ENCODE results near the gene CROCC. TPM values are rescaled to one million over a fixed set of nuclear protein-coding genes. Genes with fewer than 3 reads are reported as not detected.
"Not testable (repeated sequence)": the region's sequence is repeated elsewhere in the genome, so short reads cannot be mapped to it uniquely, and the experiment has no call there.

Gene CROCC
- total and polyA plus RNA-seq, 9 donors: 15.2 to 33.1 (median 25.4) TPM

DNA sequence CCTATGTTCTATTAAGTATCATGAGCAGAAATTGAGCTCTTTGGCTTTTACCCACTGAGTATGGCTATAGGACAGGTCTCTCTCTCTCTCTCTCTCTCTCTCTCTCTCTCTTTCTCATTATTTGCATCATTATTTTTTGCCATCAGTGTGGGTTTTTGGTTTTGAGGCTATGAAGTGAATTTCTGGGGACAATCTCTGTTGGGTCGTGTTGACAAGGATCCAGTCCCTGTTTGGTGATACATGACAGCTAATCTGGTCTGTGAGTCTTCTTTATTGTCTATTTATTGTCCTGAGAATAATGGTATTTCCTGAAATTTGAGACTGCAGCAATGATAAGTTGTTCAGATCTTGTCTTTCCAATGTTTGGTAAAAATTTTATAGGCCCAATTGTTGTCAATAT lies 24.1 kb upstream of the CROCC start:
- H3K9me3 ChIP-seq (replicated peaks; ENCODE audit: control insufficient read depth, low read depth, low read length); H3K36me3 ChIP-seq (ENCODE audit: control insufficient read depth, insufficient read depth, low read length); DNase-seq; H3K27ac ChIP-seq (ENCODE audit: low read length); H3K27me3 ChIP-seq (ENCODE audit: control insufficient read depth, insufficient read depth, low read length); H3K4me3 ChIP-seq (ENCODE audit: low read length): not testable (repeated sequence)
- WGBS (ENCODE audit: insufficient coverage): no CpG with 5 or more reads among the region's 1 CpG
- H3K4me1 ChIP-seq (ENCODE audit: control insufficient read depth, insufficient read depth, low read length): peaks cover 12% of the 10 kb centered on the region

DNA sequence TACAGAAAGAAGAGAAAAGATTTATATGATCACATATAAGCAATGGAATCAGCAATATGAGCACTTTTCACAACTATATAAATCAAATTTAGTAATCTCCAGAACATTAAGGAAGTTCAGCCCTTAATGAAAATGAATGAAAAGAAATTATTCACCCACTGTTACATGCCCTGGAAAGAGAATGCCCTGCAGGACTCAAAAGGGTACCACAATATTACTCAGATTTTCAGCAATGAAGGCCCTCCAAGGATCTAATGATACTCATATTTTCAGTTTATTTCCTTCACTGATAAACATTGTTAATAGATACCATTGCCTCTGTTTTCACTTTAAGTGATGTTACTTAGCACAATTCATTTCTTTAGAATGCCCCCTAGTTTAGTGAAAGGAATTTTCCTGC lies 23.4 kb upstream of the CROCC start:
- H3K36me3 ChIP-seq (ENCODE audit: control insufficient read depth, insufficient read depth, low read length); H3K27ac ChIP-seq (ENCODE audit: low read length); DNase-seq; H3K27me3 ChIP-seq (ENCODE audit: control insufficient read depth, insufficient read depth, low read length); H3K4me3 ChIP-seq (ENCODE audit: low read length); H3K9me3 ChIP-seq (replicated peaks; ENCODE audit: control insufficient read depth, low read depth, low read length): not testable (repeated sequence)
- H3K4me1 ChIP-seq (ENCODE audit: control insufficient read depth, insufficient read depth, low read length): peaks cover 16% of the 10 kb centered on the region

DNA sequence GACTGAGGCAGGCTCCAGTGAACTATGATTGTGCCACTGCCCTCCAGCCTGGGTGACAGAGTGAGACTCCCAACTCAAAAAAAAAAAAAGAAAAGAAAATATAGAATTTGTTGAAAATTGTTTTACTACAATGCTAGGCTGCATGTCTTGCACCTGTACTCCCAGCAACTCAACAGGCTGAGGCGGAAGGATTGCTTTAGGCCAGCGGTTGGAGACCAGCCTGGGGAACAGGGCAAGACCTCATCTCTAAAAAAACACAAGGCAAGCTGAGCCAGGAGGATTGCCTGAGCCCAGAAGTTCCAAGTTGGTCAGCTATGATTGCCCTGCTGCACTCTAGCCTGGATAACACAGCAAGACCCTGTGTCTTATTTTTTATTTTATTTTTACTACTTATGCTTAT lies 22.7 kb upstream of the CROCC start:
- H3K27me3 ChIP-seq (ENCODE audit: control insufficient read depth, insufficient read depth, low read length); H3K4me3 ChIP-seq (ENCODE audit: low read length); H3K36me3 ChIP-seq (ENCODE audit: control insufficient read depth, insufficient read depth, low read length); H3K27ac ChIP-seq (ENCODE audit: low read length); DNase-seq; H3K9me3 ChIP-seq (replicated peaks; ENCODE audit: control insufficient read depth, low read depth, low read length): not testable (repeated sequence)
- H3K4me1 ChIP-seq (ENCODE audit: control insufficient read depth, insufficient read depth, low read length): peaks cover 16% of the 10 kb centered on the region
- 86% methylated on average over 1 of the region's 2 CpGs for WGBS (ENCODE audit: insufficient coverage)

DNA sequence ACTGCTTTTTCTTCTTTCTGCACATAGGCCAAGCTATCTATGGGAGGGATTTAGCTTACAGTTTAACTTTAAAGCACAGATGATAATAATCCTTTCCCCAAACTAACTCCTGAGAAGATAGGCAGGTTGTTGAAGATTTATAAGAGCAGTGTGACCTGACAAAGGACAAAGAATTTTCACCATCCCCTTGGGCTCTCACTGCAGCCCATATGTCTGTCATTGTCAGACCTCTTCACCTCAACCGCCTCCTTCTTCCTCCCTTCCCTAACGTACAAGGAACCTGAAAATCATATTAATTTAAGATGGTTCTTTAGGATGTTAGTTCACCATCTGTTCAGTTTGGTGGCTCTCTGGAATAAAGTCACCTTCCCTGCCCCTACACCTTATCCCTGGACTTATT lies 21.0 kb upstream of the CROCC start:
- H3K27me3 ChIP-seq (ENCODE audit: control insufficient read depth, insufficient read depth, low read length): no peaks in the 10 kb centered on the region
- H3K4me1 ChIP-seq (ENCODE audit: control insufficient read depth, insufficient read depth, low read length): peaks cover 20% of the 10 kb centered on the region
- no peaks in the 10 kb centered on the region for H3K36me3 ChIP-seq (ENCODE audit: control insufficient read depth, insufficient read depth, low read length)
- WGBS (ENCODE audit: insufficient coverage): no CpG with 5 or more reads among the region's 2 CpGs
- no peak overlapping the region for H3K4me3 ChIP-seq (ENCODE audit: low read length)
- DNase-seq: no peak
- H3K9me3 ChIP-seq (replicated peaks; ENCODE audit: control insufficient read depth, low read depth, low read length): no peaks in the 10 kb centered on the region
- no peak overlapping the region for H3K27ac ChIP-seq (ENCODE audit: low read length)

DNA sequence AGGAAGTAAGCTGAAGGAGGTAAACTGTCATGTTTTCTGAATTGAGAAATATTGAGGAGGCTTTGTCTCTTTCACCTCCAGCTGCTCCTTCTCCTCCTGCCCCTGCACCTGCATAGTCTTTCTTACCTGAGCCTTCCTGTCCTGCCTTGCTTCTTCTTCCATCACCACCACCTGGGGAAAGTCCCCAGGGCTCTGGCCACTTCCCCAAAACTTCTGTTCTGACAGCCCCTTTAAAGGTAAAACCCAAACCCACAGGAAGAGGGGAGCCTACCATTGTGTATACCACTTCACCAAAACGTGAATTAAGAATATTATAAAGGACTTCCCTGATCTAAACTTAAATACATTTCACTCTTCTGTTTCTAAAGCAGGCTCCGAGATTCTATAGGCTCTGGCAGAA lies 20.4 kb upstream of the CROCC start:
- not testable (repeated sequence) for DNase-seq; H3K27ac ChIP-seq (ENCODE audit: low read length); H3K4me3 ChIP-seq (ENCODE audit: low read length); H3K9me3 ChIP-seq (replicated peaks; ENCODE audit: control insufficient read depth, low read depth, low read length); H3K36me3 ChIP-seq (ENCODE audit: control insufficient read depth, insufficient read depth, low read length); H3K27me3 ChIP-seq (ENCODE audit: control insufficient read depth, insufficient read depth, low read length)
- peaks cover 25% of the 10 kb centered on the region for H3K4me1 ChIP-seq (ENCODE audit: control insufficient read depth, insufficient read depth, low read length)
- no CpG with 5 or more reads among the region's 2 CpGs for WGBS (ENCODE audit: insufficient coverage)

DNA sequence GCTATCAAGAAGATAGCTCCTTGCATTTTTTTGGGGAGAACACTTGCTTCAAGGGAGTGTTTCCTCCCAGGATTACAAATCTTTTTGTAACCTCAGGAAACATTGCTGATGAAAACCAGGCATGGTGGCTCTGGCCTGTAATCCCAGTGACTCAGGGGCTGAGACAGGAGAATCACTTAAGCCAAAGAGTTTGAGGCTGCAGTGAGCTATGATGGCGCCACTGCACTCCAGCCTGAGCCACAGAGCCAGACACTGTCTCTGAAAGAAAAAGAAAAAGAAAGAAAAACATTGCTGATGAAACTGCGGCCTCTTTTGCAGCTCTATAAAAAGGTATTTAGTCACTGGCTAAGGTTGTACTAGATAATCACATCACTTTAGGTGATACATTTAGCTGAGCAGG lies 18.7 kb upstream of the CROCC start:
- Histone ChIP-seq H3K9me3 (replicated peaks; ENCODE audit: control insufficient read depth, low read depth, low read length) (peaks cover 3% of the 10 kb centered on the region), H3K36me3 (ENCODE audit: control insufficient read depth, insufficient read depth, low read length) (no peaks in the 10 kb centered on the region), H3K4me3 (ENCODE audit: low read length) (no peak overlapping the region), H3K4me1 (ENCODE audit: control insufficient read depth, insufficient read depth, low read length) (peaks cover 25% of the 10 kb centered on the region), H3K27ac (ENCODE audit: low read length) (peak overlapping the region; percentile 98), H3K27me3 (ENCODE audit: control insufficient read depth, insufficient read depth, low read length) (no peaks in the 10 kb centered on the region)
- 69% methylated on average over 1 of the region's 2 CpGs for WGBS (ENCODE audit: insufficient coverage)
- no peak for DNase-seq

DNA sequence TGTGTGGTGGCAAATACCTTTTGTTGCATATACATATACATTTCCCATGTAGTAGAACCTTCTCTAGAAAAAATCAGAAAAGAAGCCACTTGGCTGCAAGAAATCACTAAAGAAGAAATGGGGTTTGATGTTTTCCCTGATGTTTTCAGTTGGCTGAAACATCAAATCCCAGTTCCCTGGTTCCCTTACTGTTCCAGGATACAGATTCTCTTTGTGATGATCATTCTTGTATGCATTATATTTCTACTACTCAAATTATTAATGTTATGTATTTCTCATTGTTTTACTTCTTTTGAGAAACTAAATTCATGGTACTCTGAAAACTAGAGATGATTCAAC lies 18.3 kb upstream of the CROCC start:
- no peaks in the 10 kb centered on the region for H3K36me3 ChIP-seq (ENCODE audit: control insufficient read depth, insufficient read depth, low read length)
- H3K27me3 ChIP-seq (ENCODE audit: control insufficient read depth, insufficient read depth, low read length): no peaks in the 10 kb centered on the region
- H3K4me1 ChIP-seq (ENCODE audit: control insufficient read depth, insufficient read depth, low read length): peaks cover 25% of the 10 kb centered on the region
- H3K27ac ChIP-seq (ENCODE audit: low read length): peak overlapping the region; percentile 98
- H3K9me3 ChIP-seq (replicated peaks; ENCODE audit: control insufficient read depth, low read depth, low read length): peaks cover 3% of the 10 kb centered on the region
- H3K4me3 ChIP-seq (ENCODE audit: low read length): peak overlapping the region; percentile 53
- peak; percentile 48 for DNase-seq

DNA sequence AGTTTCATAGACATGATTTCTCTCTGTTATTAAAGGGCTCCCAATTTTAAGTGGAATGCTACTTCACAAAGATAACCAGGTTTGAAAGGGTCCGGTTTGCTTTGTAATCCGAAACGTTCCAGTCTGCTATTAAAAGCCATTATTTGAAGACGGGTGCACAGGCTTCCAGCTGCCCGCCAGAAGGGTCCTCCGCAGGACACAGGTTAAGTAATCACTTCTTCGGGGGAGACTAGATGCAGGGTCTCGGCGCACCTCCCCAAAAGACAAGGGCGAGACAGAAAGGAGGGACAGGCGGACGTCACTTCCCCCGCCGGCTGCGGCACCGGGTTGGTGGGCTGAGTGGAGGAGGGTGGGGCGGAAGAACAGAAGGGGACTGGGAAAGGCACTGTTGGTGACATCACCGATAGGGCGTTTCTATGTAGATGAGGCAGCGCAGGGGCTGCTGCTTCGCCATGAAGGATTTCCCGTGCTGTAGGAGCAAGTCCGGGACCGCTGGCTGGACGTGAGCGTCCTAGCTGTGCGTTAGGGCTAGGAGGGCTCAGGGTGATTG lies 17.1 kb upstream of the CROCC start:
- Histone ChIP-seq H3K9me3 (replicated peaks; ENCODE audit: control insufficient read depth, low read depth, low read length) (peaks cover 3% of the 10 kb centered on the region), H3K27me3 (ENCODE audit: control insufficient read depth, insufficient read depth, low read length) (no peaks in the 10 kb centered on the region), H3K4me1 (ENCODE audit: control insufficient read depth, insufficient read depth, low read length) (peaks cover 25% of the 10 kb centered on the region), H3K4me3 (ENCODE audit: low read length) (peak overlapping the region; percentile 53), H3K36me3 (ENCODE audit: control insufficient read depth, insufficient read depth, low read length) (no peaks in the 10 kb centered on the region), H3K27ac (ENCODE audit: low read length) (peak overlapping the region; percentile 98)
- peak; percentile 100 for DNase-seq
- under 1% methylated on average over 27 of the region's 27 CpGs for WGBS (ENCODE audit: insufficient coverage)

DNA sequence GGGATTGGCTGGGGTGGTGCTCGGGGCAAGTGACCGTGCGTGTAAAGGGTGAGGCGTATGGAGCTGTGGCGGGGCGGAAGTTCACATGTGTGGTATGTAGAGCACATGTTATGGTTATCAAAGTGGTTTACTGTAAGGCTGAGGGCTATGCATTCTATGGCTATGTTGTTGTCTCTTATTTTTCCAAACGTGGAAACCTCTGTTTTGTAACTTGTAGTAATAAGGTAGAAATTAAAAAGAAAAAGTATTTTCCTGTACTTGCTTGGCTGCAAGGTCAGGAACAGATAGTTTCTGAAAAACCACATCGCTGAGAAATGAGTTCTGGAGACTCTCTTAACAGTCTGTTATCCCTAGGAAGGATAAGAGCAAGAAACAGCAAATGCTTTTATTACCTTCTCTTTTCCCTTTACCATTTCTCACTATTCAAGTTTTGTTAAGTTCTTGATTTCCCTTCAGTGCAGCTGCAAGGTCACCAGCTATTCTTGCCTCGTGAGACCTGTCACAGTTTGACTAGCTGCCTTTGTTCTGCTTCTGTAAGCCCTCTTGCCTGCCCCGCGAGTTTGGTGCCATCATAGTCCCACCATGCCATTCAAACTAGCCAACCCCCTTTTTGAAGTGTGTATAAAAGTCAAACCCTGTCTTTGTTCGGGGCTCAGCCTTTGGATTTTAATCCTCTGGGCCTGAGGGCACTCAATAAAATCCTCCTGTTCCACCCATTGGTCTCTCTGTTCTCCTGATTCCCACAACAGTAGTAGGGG lies 16.4 kb upstream of the CROCC start:
- Histone ChIP-seq H3K4me3 (ENCODE audit: low read length) (peak overlapping the region; percentile 53), H3K36me3 (ENCODE audit: control insufficient read depth, insufficient read depth, low read length) (no peaks in the 10 kb centered on the region), H3K9me3 (replicated peaks; ENCODE audit: control insufficient read depth, low read depth, low read length) (peaks cover 3% of the 10 kb centered on the region), H3K27me3 (ENCODE audit: control insufficient read depth, insufficient read depth, low read length) (no peaks in the 10 kb centered on the region), H3K27ac (ENCODE audit: low read length) (peak overlapping the region; percentile 98), H3K4me1 (ENCODE audit: control insufficient read depth, insufficient read depth, low read length) (peaks cover 25% of the 10 kb centered on the region)
- peak; percentile 94 for DNase-seq
- 3% methylated on average over 10 of the region's 12 CpGs for WGBS (ENCODE audit: insufficient coverage)

DNA sequence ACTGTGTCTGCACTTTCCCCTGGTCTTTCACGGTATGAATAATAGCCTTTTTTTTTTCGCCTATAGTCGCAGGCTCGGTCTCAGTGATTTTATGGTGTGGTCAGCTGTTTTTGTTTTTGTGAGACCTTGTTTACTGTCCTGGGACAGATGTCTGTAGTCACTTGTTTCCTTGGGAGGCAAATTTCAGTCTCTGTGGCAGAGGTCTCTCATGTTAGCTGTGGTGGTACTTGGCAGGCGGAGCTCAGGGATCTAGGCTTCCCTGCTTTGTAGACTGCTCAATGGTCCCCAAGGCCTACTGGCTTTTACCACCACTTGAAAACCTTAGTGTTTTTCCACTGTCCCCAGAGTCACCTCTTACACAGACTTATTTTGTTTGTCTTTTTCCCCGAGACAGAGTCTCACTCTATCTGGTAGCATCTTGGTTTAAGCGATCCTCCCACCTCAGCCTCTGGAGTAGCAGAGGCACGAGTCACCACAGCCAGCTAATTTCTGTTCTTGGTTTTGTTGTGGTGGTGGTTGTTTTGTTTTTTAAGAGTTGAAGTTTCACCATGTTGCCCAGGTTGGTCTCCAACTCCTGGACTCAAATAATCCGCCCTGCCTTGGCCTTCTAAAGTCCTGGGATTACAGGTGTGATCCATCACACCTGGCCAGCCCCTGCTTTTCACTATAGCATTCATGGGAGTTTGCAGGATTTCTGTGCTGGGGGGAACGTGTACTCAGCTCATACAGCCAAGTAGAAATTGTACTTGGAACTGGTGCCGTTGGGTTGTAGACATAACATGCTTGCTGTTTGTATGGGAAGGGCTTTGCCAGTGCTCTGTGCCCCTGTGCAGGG lies 15.6 kb upstream of the CROCC start:
- Histone ChIP-seq H3K27ac (ENCODE audit: low read length) (peak overlapping the region; percentile 98), H3K9me3 (replicated peaks; ENCODE audit: control insufficient read depth, low read depth, low read length) (peaks cover 3% of the 10 kb centered on the region), H3K4me3 (ENCODE audit: low read length) (no peak overlapping the region), H3K4me1 (ENCODE audit: control insufficient read depth, insufficient read depth, low read length) (peaks cover 25% of the 10 kb centered on the region), H3K36me3 (ENCODE audit: control insufficient read depth, insufficient read depth, low read length) (no peaks in the 10 kb centered on the region), H3K27me3 (ENCODE audit: control insufficient read depth, insufficient read depth, low read length) (no peaks in the 10 kb centered on the region)
- DNase-seq: no peak
- 75% methylated on average over 6 of the region's 11 CpGs for WGBS (ENCODE audit: insufficient coverage)

Data from muscle of leg (tissue), 11 donors.